Common myeloid progenitor, CD34-positive (primary cell): ENCODE measurements around the gene CRYBA4.

Experiments
- CTCF ChIA-PET: fragments of 350-600 bp; sonication (Branson Sonifier 250); formaldehyde crosslinking; loops from one replicate; lab custom pipeline; 2021; ENCODE audit warnings: antibody characterized with exemption; lab: Charles Lee
- POLR2A ChIA-PET: fragments of 350-600 bp; sonication (Branson Sonifier 250); formaldehyde crosslinking; loops from one replicate; lab custom pipeline; 2021; ENCODE audit warnings: antibody characterized with exemption; lab: Charles Lee
- DNase-seq, 3 donors: peaks; one replicate each; pipeline versions ENCODE4 v3.0.0 to v3.0.0-alpha.2; 2013
- H3K27ac ChIP-seq, 2 experiments: 1 replicate in 1 of 2; 2 replicates in 1 of 2; pipeline ENCODE4 v1.7.0; 2013; ENCODE audit warnings: inconsistent platforms in 2 of 2, low read length in 2 of 2, mild to moderate bottlenecking in 2 of 2, low read depth in 1 of 2, moderate library complexity in 1 of 2; ENCODE audit not compliant: severe bottlenecking in 2 of 2, insufficient read depth in 1 of 2, poor library complexity in 1 of 2
- H3K27me3 ChIP-seq, 5 experiments: replicated peaks in 2 of 5; 1 replicate in 3 of 5; 2 replicates in 2 of 5; pipeline versions ENCODE4 v1.6.1 to v1.7.0; 2013; ENCODE audit warnings: low read length in 4 of 5, mild to moderate bottlenecking in 2 of 5, moderate library complexity in 2 of 5, inconsistent platforms in 1 of 5; ENCODE audit not compliant: insufficient read depth in 5 of 5, control insufficient read depth in 4 of 5
- H3K36me3 ChIP-seq, 4 experiments: 1 replicate in 2 of 4; 2 replicates in 2 of 4; pipeline versions ENCODE4 v1.6.1 to v1.7.0; 2013; ENCODE audit warnings: low read length in 3 of 4, control low read depth in 1 of 4, mild to moderate bottlenecking in 1 of 4; ENCODE audit not compliant: control insufficient read depth in 4 of 4, insufficient read depth in 4 of 4
- H3K4me1 ChIP-seq, 4 experiments: 1 replicate in 3 of 4; 2 replicates in 1 of 4; pipeline versions ENCODE4 v1.6.1 to v1.7.1; 2013; ENCODE audit warnings: low read length in 3 of 4, mild to moderate bottlenecking in 3 of 4, control low read depth in 1 of 4, inconsistent platforms in 1 of 4, moderate library complexity in 1 of 4; ENCODE audit not compliant: control insufficient read depth in 4 of 4, insufficient read depth in 4 of 4; ENCODE audit errors: control extremely low read depth in 1 of 4
- H3K4me3 ChIP-seq, 7 experiments: 1 replicate in 4 of 7; 2 replicates in 3 of 7; pipeline versions ENCODE4 v1.5.1 to v1.7.0; 2013; ENCODE audit warnings: mild to moderate bottlenecking in 7 of 7, low read length in 6 of 7, moderate library complexity in 6 of 7, inconsistent platforms in 2 of 7, low read depth in 2 of 7, control low read depth in 1 of 7; ENCODE audit not compliant: insufficient read depth in 4 of 7, control insufficient read depth in 1 of 7; ENCODE audit errors: extremely low read depth in 1 of 7
- H3K9me3 ChIP-seq, 5 experiments: 1 replicate in 4 of 5; 2 replicates in 1 of 5; pipeline versions ENCODE4 v1.6.1 to v1.7.1; 2013; ENCODE audit warnings: low read length in 4 of 5, mild to moderate bottlenecking in 2 of 5, inconsistent platforms in 1 of 5, low read depth in 1 of 5, moderate library complexity in 1 of 5; ENCODE audit not compliant: control insufficient read depth in 4 of 5, insufficient read depth in 2 of 5; ENCODE audit errors: control extremely low read depth in 1 of 5
- WGBS: methylation state at CpG from one replicate; pipeline ENCODE4 v1.1.5; 2013; ENCODE audit not compliant: insufficient coverage; 5-methylcytosine and 5-hydroxymethylcytosine counted together

The CRYBA4 gene

DNA sequence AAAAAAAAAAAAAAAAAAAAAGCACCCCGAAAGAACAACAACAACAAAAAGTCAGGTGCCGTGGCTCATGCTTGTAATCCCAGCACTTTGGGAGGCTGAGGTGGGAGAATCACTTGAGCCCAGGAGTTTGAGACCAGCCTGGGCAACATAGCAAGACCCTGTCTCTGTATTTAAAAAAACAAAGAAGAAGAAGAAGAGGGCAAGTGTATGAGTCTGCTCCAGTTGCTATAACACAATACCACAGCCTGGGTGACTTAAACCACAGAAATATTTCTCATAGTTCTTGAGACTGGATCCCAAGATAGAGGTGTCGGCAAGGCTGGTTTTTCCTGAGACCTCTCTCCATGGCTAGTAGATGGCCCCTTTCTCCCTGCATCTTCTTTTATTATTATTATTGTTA lies 12.4 kb downstream of the CRYBA4 start:
- H3K4me1 ChIP-seq = peaks cover 0 to 22% (median 16%) of the 10 kb centered on the region in 4 experiments
- no peak overlapping the region for H3K27ac ChIP-seq
- H3K4me3 ChIP-seq = no peak overlapping the region
- H3K27me3 ChIP-seq = no peaks in the 10 kb centered on the region
- ChIA-PET CTCF (interaction anchor here (1.0 kb wide), 1 partner anchor 60 kb away, joined by 3 read pairs; no protein-coding TSS in a partner anchor), POLR2A (no interaction called here)
- no peak for DNase-seq
- WGBS = no CpG with 5 or more reads among the region's 3 CpGs
- no peaks in the 10 kb centered on the region for H3K9me3 ChIP-seq
- no peaks in the 10 kb centered on the region for H3K36me3 ChIP-seq

DNA sequence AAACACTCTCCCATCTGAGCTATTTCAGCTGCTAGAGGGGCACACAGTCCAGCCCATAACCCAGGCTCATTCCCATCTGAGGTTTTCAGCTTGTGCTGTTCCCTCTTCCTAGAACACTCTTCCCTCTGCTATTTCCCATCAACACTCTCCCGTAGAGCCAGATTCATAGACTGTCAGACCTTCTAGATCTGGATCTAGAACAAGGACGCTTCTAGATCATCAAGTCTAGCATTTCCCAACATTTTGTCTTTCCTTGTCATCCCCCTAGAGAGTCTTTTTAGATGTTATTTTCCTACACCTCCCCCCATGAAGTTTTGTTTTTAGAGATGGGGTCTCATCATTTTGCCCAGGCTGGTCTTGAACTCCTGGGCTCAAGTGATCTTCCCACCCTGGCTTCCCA lies 13.4 kb downstream of the CRYBA4 start:
- WGBS = 100% methylated on average over 1 of the region's 2 CpGs
- Histone ChIP-seq H3K4me1 (peaks cover 0 to 23% (median 17%) of the 10 kb centered on the region in 4 experiments), H3K9me3 (no peaks in the 10 kb centered on the region), H3K36me3 (no peaks in the 10 kb centered on the region), H3K27ac (no peak overlapping the region), H3K27me3 (no peaks in the 10 kb centered on the region), H3K4me3 (no peak overlapping the region)
- ChIA-PET POLR2A (no interaction called here), CTCF (interaction anchor here (1.0 kb wide), 2 partner anchors 61 to 234 kb away, joined by 3 read pairs; no protein-coding TSS in a partner anchor)
- no peak for DNase-seq

DNA sequence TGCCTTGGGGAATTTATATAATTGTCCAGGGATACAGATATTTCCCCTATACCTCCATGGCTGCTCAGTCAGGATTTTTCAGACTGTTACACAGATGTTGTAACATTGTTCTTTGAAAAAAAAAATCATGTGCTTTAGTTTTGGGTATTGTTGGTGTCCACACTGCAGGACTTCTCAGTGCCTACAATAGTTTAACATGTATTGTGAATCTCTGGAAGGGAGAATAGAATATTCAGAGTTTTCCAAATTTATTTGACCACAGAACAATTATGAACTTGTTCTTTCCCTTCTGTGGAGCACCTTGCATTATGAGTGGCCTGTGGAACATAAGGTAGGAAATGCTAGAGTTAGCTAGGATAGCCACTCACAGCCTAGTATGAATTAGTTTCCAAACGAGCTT lies 14.5 kb downstream of the CRYBA4 start:
- POLR2A ChIA-PET = no interaction called here

DNA sequence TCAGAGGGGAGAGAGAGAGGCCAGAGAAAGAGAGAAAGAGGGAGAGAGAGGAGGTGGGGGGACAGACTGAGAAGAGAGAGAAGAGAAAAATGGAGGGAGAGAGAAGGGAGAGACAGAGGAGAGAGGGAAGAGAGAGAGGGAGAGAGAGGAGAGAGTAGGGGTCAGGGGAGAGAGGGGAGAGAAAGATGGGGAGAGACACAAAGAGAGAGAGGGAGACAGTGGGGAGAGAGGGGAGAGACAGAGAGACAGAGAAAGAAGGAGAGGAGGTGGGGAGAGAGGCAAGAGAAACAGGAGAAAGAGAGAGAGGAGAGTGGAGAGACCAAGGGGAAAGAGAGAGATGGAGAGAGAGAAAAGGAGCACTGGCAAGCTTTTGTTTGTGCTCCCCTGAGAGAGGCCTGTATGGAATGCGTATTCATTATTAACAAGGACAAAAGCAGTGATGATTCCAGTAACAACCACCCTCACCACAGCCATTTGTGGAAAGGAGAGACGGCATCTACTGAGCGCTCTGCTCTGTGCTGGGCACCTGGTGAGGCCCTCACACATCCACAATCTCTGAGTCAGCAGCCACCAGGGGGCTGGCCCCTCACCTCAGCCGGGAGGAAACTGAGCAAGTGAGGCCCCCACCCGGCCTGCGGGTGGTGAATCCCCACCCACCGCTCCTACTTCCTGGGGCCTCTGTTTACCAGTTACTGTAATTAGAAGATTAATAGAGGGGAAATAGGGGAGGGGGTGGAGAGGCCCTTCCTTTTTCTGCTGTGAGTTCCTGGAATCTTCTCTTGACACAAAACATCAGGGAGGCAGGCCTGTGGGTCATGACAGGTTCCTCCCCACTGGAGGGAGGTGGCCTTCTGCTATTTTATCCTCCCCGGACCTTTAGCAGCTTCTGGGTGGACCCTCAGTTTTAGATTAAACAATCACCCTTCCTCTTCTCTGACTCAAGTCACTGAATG lies 21.0 kb downstream of the CRYBA4 start:
- Histone ChIP-seq H3K27me3 (no peaks in the 10 kb centered on the region), H3K36me3 (no peaks in the 10 kb centered on the region), H3K9me3 (no peaks in the 10 kb centered on the region), H3K4me3 (peak overlapping the region in 4 of 7 experiments; percentile 20 to 34 (median 26)), H3K27ac (peak overlapping the region in 1 of 2 experiments; percentile 74), H3K4me1 (peaks cover 7 to 81% (median 65%) of the 10 kb centered on the region in 4 experiments)
- peak in 2 of 3 donors; percentile 40 to 52 for DNase-seq
- CTCF ChIA-PET = interaction anchor here (0.8 to 1.8 kb wide), 7 partner anchors 10 to 143 kb away, joined by 3 to 8 read pairs (median 3); partner anchors contain the start of gene CRYBA4
- 0% methylated on average over 2 of the region's 8 CpGs for WGBS
- POLR2A ChIA-PET = interaction anchor here (0.6 to 1.5 kb wide), 2 partner anchors 119 to 139 kb away, joined by 4 to 6 read pairs; no protein-coding TSS in a partner anchor

More for the DNA sequence above, 14.5 kb downstream of the CRYBA4 start:
- Histone ChIP-seq H3K4me3 (no peak overlapping the region), H3K36me3 (no peaks in the 10 kb centered on the region), H3K27me3 (no peaks in the 10 kb centered on the region), H3K4me1 (peaks cover 0 to 33% (median 22%) of the 10 kb centered on the region in 4 experiments), H3K27ac (no peak overlapping the region), H3K9me3 (no peaks in the 10 kb centered on the region)
- no peak for DNase-seq
- CTCF ChIA-PET = interaction anchor here (1.3 kb wide), 1 partner anchor 11 kb away, joined by 3 read pairs; no protein-coding TSS in a partner anchor
- WGBS = 75% methylated on average over 1 of the region's 1 CpG

DNA sequence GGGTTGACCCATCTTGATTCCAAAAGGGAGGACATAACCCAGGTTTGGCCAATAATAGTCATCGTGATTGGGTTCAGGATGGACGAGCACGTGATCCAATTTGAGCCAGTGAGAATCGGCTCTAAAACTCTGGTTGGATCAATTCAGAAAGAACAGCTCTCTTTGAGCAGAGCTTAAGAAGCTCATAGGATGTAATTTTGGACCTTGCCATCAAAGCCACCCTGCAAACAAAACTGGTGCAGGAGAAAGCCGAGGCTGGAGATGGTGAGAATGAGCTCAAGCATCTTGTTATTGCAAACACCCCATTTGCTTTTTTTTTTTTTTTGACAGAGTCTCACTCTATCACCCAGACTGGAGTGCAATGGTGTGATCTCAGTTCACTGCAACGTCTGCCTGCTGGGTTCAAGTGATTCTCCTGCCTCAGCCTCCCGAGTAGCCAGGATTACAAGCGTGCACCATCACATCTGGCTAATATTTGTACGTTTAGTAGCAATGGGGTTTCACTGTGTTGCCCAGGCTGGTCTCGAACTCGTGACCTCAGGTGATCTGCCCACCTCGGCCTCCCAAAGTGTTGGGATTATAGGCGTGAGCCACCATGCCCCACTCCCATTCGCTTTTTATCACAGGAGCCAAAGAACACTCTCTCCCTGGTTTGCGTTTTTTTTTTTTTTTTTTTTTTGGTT lies 21.8 kb downstream of the CRYBA4 start:
- no peak overlapping the region for H3K27ac ChIP-seq
- 77% methylated on average over 12 of the region's 15 CpGs for WGBS
- H3K27me3 ChIP-seq = no peaks in the 10 kb centered on the region
- H3K9me3 ChIP-seq = no peaks in the 10 kb centered on the region
- ChIA-PET CTCF (interaction anchor here (0.7 to 1.4 kb wide), 6 partner anchors 50 to 960 kb away, joined by 3 to 4 read pairs (median 3); no protein-coding TSS in a partner anchor), POLR2A (interaction anchor here (0.7 kb wide), 1 partner anchor 127 kb away, joined by 6 read pairs; no protein-coding TSS in a partner anchor)
- peak overlapping the region in 1 of 7 experiments; percentile 20 for H3K4me3 ChIP-seq
- DNase-seq = peak in 2 of 3 donors; percentile 26 to 38
- H3K36me3 ChIP-seq = no peaks in the 10 kb centered on the region
- peaks cover 9 to 87% (median 73%) of the 10 kb centered on the region in 4 experiments for H3K4me1 ChIP-seq

DNA sequence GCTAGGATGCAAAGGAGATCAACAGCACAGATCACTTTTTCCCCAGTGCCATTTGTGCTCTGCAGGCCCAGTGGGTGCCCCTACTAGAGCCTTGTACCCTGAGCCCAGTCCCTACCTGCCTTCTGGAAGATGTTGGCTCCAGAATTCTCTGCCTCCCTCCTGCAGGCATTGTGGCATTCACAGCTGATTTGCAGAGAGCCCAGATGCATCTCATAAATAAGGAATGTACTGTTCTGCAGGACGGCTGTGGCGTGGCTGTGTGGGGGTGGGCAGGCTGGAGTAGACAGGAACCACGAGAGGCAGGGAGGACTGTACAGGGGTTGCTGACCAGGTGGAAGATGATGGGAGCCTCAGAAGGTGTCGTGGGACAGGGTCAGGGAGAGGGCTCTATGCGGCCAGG lies 24.4 kb downstream of the CRYBA4 start:
- ChIA-PET POLR2A (no interaction called here), CTCF (interaction anchor here (0.9 to 1.3 kb wide), 2 partner anchors 9 to 10 kb away, joined by 3 read pairs; no protein-coding TSS in a partner anchor)
- no peaks in the 10 kb centered on the region for H3K9me3 ChIP-seq
- no peaks in the 10 kb centered on the region for H3K27me3 ChIP-seq
- no peak overlapping the region for H3K27ac ChIP-seq
- H3K36me3 ChIP-seq = no peaks in the 10 kb centered on the region
- peaks cover 17 to 83% (median 76%) of the 10 kb centered on the region in 4 experiments for H3K4me1 ChIP-seq
- H3K4me3 ChIP-seq = no peak overlapping the region
- 74% methylated on average over 4 of the region's 5 CpGs for WGBS
- no peak for DNase-seq
